SK-N-MC (cell line): ENCODE data around the gene RELL1.

Experiments used
- DNase-seq: peaks from one replicate; pipeline ENCODE4 v3.0.0-alpha.2; 2011; ENCODE audit warnings: low read depth, low spot score
- H3K27ac ChIP-seq: fragments of 200-600 bp; sonication (generic); 2 replicates; pipeline ENCODE4 v1.5.1; 2016; ENCODE audit warnings: mixed run types
- H3K36me3 ChIP-seq: fragments of 200-600 bp; sonication (generic); 2 replicates; pipeline ENCODE4 v1.6.1; 2017; ENCODE audit warnings: antibody characterized with exemption, low read length, mixed read lengths; ENCODE audit not compliant: insufficient read depth
- H3K4me3 ChIP-seq: fragments of 200-600 bp; sonication (generic); 2 replicates; pipeline ENCODE4 v1.5.1; 2016
- H3K9ac ChIP-seq: fragments of 200-600 bp; sonication (generic); 2 replicates; pipeline ENCODE4 v1.8.0; 2017; ENCODE audit warnings: mixed run types, mixed read lengths; ENCODE audit not compliant: insufficient read length
- H3K9me3 ChIP-seq: fragments of 200-600 bp; sonication (generic); 2 replicates; pipeline ENCODE4 v1.6.1; 2017; ENCODE audit warnings: low read depth, mild to moderate bottlenecking, antibody characterized with exemption, low read length, moderate library complexity, mixed read lengths
- EZH2 ChIP-seq: fragments of 200-600 bp; sonication (generic); IDR thresholded peaks from one replicate; pipeline ENCODE4 v1.6.1; 2017; ENCODE audit warnings: antibody characterized with exemption
- FOXP2 ChIP-seq: optimal IDR thresholded peaks from 2 replicates; pipeline ENCODE3; 2011; ENCODE audit warnings: mild to moderate bottlenecking, moderate library complexity; ENCODE audit not compliant: insufficient read depth; ENCODE audit errors: extremely low read length, control extremely low read depth
- POLR2AphosphoS5 ChIP-seq: IDR thresholded peaks from 2 replicates; pipeline ENCODE4 v1.6.1; 2012; ENCODE audit warnings: mild to moderate bottlenecking, low read depth, low read length, borderline replicate concordance

Gene RELL1

GRCh38 chr4:37686373-37687193, at the start of gene RELL1:
Gene RELL1, minus strand, starts transcription at chr4:37686376. Its CDS starts 89 bp downstream, at chr4:37686287.
- no peak within 1 kb of the TSS for H3K27ac ChIP-seq
- H3K36me3 ChIP-seq: no peaks in the 10 kb centered on the region
- no peak for TF ChIP-seq EZH2
- TF ChIP-seq POLR2AphosphoS5: no peak
- no peak for TF ChIP-seq FOXP2
- H3K9me3 ChIP-seq: no peaks in the 10 kb centered on the region
- DNase-seq: peak; percentile 73
- H3K4me3 ChIP-seq: peak within 1 kb of the TSS; percentile 77
- H3K9ac ChIP-seq: peak within 1 kb of the TSS; percentile 64

- no peak overlapping the region for H3K9ac ChIP-seq
- no peak overlapping the region for H3K4me3 ChIP-seq
- no peak for DNase-seq
- TF ChIP-seq FOXP2: no peak
- TF ChIP-seq EZH2: no peak
- no peak for TF ChIP-seq POLR2AphosphoS5
- H3K36me3 ChIP-seq: no peaks in the 10 kb centered on the region
- no peaks in the 10 kb centered on the region for H3K9me3 ChIP-seq
- H3K27ac ChIP-seq: no peak overlapping the region
Measured at GRCh38 chr4:37735578-37735977, 49.4 kb upstream of the RELL1 start.

GRCh38 chr4:37734989-37735388, 48.8 kb upstream of the RELL1 start:
- Histone ChIP-seq H3K36me3 (no peaks in the 10 kb centered on the region), H3K4me3 (no peak overlapping the region), H3K9me3 (no peaks in the 10 kb centered on the region), H3K27ac (no peak overlapping the region), H3K9ac (no peak overlapping the region)
- no peak for DNase-seq
- TF ChIP-seq EZH2 (no peak), POLR2AphosphoS5 (no peak), FOXP2 (no peak)

- TF ChIP-seq EZH2: no peak
- H3K4me3 ChIP-seq: no peak overlapping the region
- H3K9me3 ChIP-seq: no peaks in the 10 kb centered on the region
- no peaks in the 10 kb centered on the region for H3K36me3 ChIP-seq
- no peak overlapping the region for H3K27ac ChIP-seq
- no peak overlapping the region for H3K9ac ChIP-seq
- DNase-seq: no peak
Measured at GRCh38 chr4:37733240-37733867, 47.2 kb upstream of the RELL1 start.

- H3K9ac ChIP-seq: no peak overlapping the region
- TF ChIP-seq EZH2 (no peak), FOXP2 (no peak), POLR2AphosphoS5 (no peak)
- H3K9me3 ChIP-seq: no peaks in the 10 kb centered on the region
- H3K4me3 ChIP-seq: no peak overlapping the region
- no peak for DNase-seq
- no peaks in the 10 kb centered on the region for H3K36me3 ChIP-seq
- no peak overlapping the region for H3K27ac ChIP-seq
Measured at GRCh38 chr4:37732526-37733186, 46.5 kb upstream of the RELL1 start.

- DNase-seq: no peak
- Histone ChIP-seq H3K9me3 (no peaks in the 10 kb centered on the region), H3K4me3 (no peak overlapping the region), H3K9ac (no peak overlapping the region), H3K27ac (no peak overlapping the region), H3K36me3 (no peaks in the 10 kb centered on the region)
- no peak for TF ChIP-seq FOXP2
- no peak for TF ChIP-seq POLR2AphosphoS5
- TF ChIP-seq EZH2: no peak
Measured at GRCh38 chr4:37729649-37730004, 43.5 kb upstream of the RELL1 start.

GRCh38 chr4:37728064-37728463, 41.9 kb upstream of the RELL1 start:
- Histone ChIP-seq H3K27ac (no peak overlapping the region), H3K4me3 (no peak overlapping the region), H3K36me3 (no peaks in the 10 kb centered on the region), H3K9ac (no peak overlapping the region), H3K9me3 (no peaks in the 10 kb centered on the region)
- no peak for TF ChIP-seq POLR2AphosphoS5
- no peak for TF ChIP-seq EZH2
- TF ChIP-seq FOXP2: no peak
- no peak for DNase-seq

- Histone ChIP-seq H3K9ac (no peak overlapping the region), H3K9me3 (no peaks in the 10 kb centered on the region), H3K36me3 (no peaks in the 10 kb centered on the region), H3K4me3 (no peak overlapping the region), H3K27ac (no peak overlapping the region)
- TF ChIP-seq EZH2 (no peak), FOXP2 (no peak), POLR2AphosphoS5 (no peak)
- DNase-seq: no peak
Measured at GRCh38 chr4:37727635-37728034, 41.5 kb upstream of the RELL1 start.
